Mesendoderm (in vitro differentiated cells): Measurements from ENCODE around the gene LRRD1. TPM values are rescaled to one million over a fixed set of nuclear protein-coding genes. Genes with fewer than 3 reads are reported as not detected.

ENCODE experiments used
- DNase-seq: peaks from one replicate; pipeline ENCODE4 v3.0.0; 2013
- H2AK5ac ChIP-seq: 2 replicates; pipeline ENCODE4 v1.6.1; 2013; ENCODE audit warnings: low read length, inconsistent platforms
- H2BK120ac ChIP-seq: 2 replicates; pipeline ENCODE4 v1.6.1; 2013; ENCODE audit warnings: low read depth, mild to moderate bottlenecking, low read length, moderate library complexity, mixed read lengths
- H2BK15ac ChIP-seq: replicated peaks from 2 replicates; pipeline ENCODE4 v1.6.1; 2013; ENCODE audit warnings: low read depth, mild to moderate bottlenecking, moderate library complexity
- H2BK5ac ChIP-seq: 2 replicates; pipeline ENCODE4 v1.6.1; 2013; ENCODE audit warnings: low read length, inconsistent platforms
- H3K18ac ChIP-seq: 2 replicates; pipeline ENCODE4 v1.6.1; 2013; ENCODE audit warnings: mild to moderate bottlenecking, low read length, mixed read lengths
- H3K23ac ChIP-seq: one replicate; pipeline ENCODE4 v1.6.1; 2013; ENCODE audit warnings: low read length
- H3K27ac ChIP-seq: 2 replicates; pipeline ENCODE4 v1.5.1; 2013; ENCODE audit warnings: low read depth, mild to moderate bottlenecking, inconsistent platforms, low read length, moderate library complexity
- H3K27me3 ChIP-seq: 2 replicates; pipeline ENCODE4 v1.6.1; 2013; ENCODE audit warnings: low read length, control low read depth, mild to moderate bottlenecking, inconsistent platforms; ENCODE audit not compliant: insufficient read depth, poor library complexity
- H3K36me3 ChIP-seq: 2 replicates; pipeline ENCODE4 v1.6.1; 2013; ENCODE audit warnings: low read length, inconsistent platforms; ENCODE audit not compliant: control insufficient read depth, insufficient read depth
- H3K4ac ChIP-seq: one replicate; pipeline ENCODE4 v1.6.1; 2013; ENCODE audit warnings: low read depth, mild to moderate bottlenecking, low read length, moderate library complexity
- H3K4me1 ChIP-seq: 2 replicates; pipeline ENCODE4 v1.6.1; 2013; ENCODE audit warnings: low read depth, low read length, inconsistent platforms; ENCODE audit not compliant: control insufficient read depth
- H3K4me2 ChIP-seq: 2 replicates; pipeline ENCODE4 v1.6.1; 2013; ENCODE audit warnings: low read length
- H3K4me3 ChIP-seq: 2 replicates; pipeline ENCODE4 v1.5.1; 2013; ENCODE audit warnings: mild to moderate bottlenecking, low read length
- H3K56ac ChIP-seq: one replicate; pipeline ENCODE4 v1.6.1; 2013; ENCODE audit warnings: low read length
- H3K79me1 ChIP-seq: 2 replicates; pipeline ENCODE4 v1.6.1; 2013; ENCODE audit warnings: low read length, inconsistent platforms
- H3K79me2 ChIP-seq: 2 replicates; pipeline ENCODE4 v1.6.1; 2013; ENCODE audit warnings: mild to moderate bottlenecking, low read length; ENCODE audit not compliant: control insufficient read depth, insufficient read depth
- H3K9ac ChIP-seq: 2 replicates; pipeline ENCODE4 v1.6.1; 2013; ENCODE audit warnings: low read length, inconsistent platforms
- H4K5ac ChIP-seq: one replicate; pipeline ENCODE4 v1.6.1; 2013; ENCODE audit warnings: low read length
- H4K8ac ChIP-seq: one replicate; pipeline ENCODE4 v1.6.1; 2013; ENCODE audit warnings: low read depth, mild to moderate bottlenecking, control low read depth, low read length, moderate library complexity
- WGBS: extraction: QIAGEN DNeasy Blood & Tissue Kit; methylation state at CpG from one replicate; pipeline ENCODE4 v1.1.7; 2013; ENCODE audit warnings: low lambda C conversion rate, missing lambda C conversion rate; ENCODE audit not compliant: insufficient coverage; ENCODE audit errors: extremely low coverage; 5-methylcytosine and 5-hydroxymethylcytosine counted together
- polyA plus RNA-seq, 2 experiments: library from polyadenylated mRNA; stranded (reverse); fragments of 200-250 nt; gene quantifications; one replicate each; pipeline ENCODE4 v1.2.3, GENCODE V29; 2013

LRRD1 gene
- polyA plus RNA-seq (2013, experiment 1 of 2): 0.01 TPM
- polyA plus RNA-seq (2013, experiment 2 of 2): 0.01 TPM

DNA sequence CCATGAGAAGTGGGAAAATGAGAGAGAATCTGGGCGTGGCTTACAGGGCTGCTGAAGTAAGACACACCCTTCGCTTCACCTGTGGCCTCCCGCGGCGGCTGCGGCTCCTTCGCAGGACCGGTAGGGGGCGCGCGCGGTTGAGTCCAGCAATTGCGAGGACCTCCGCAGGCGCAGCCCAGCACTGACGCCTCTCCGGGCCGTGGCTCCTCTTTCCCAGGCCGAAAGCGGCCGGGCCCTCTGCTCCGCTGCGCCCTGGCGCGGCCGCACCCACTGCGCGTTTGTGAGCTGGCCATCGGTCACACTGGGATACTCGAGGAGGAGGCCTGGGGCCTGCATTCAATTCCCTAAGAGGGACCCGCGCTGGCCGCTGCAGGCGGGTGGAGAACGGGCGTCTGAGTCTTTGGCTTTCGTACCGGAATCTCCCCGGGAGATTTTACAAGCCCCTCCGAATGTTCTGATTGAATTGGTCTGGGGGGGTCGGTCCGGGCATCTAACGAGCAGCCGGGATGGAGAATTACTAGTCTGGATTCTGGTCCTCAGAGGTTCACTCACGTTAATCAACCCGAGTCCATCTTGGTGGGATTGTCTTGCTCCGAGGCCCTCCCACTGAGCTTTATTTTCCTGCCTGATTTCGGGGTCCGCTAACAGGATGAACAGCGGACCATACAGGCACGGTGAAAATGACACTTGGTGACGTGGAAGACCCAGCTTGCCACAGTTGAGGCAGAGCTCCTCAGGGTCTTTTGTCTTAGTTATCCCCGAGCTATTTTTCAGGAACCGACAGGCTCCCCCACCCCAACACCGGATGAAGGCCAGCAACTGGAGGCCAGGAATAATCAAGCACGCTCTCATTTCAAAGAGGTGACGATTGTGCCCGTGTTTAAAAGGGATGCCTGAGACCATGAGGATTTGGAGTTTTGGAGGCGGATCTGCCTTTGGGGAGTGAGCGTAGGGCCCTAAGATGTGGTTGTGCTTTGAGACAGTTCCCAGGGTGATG is at the start of gene LRRD1:
Gene LRRD1, minus strand, starts transcription at position 215 of the 997 bp plus-strand sequence. CDS start 13,940 bp downstream, outside the sequence.
- no CpG with 5 or more reads among the region's 60 CpGs for WGBS
- Histone ChIP-seq H2BK15ac (no peak within 1 kb of the TSS), H3K56ac (peak within 1 kb of the TSS; percentile 75), H3K4me1 (no peaks in the 10 kb centered on the region), H4K5ac (no peak within 1 kb of the TSS), H3K4ac (no peak within 1 kb of the TSS), H3K79me2 (no peaks in the 10 kb centered on the region), H3K9ac (peak within 1 kb of the TSS; percentile 54), H4K8ac (peak within 1 kb of the TSS; percentile 41), H3K4me3 (no peak within 1 kb of the TSS), H3K27me3 (no peaks in the 10 kb centered on the region), H3K4me2 (peak within 1 kb of the TSS; percentile 60), H2BK5ac (no peak within 1 kb of the TSS), H3K18ac (no peak within 1 kb of the TSS), H3K36me3 (no peaks in the 10 kb centered on the region), H2AK5ac (no peak within 1 kb of the TSS), H2BK120ac (no peak within 1 kb of the TSS), H3K27ac (no peak within 1 kb of the TSS), H3K23ac (no peak within 1 kb of the TSS), H3K79me1 (no peaks in the 10 kb centered on the region)
- peak; percentile 96 for DNase-seq

DNA sequence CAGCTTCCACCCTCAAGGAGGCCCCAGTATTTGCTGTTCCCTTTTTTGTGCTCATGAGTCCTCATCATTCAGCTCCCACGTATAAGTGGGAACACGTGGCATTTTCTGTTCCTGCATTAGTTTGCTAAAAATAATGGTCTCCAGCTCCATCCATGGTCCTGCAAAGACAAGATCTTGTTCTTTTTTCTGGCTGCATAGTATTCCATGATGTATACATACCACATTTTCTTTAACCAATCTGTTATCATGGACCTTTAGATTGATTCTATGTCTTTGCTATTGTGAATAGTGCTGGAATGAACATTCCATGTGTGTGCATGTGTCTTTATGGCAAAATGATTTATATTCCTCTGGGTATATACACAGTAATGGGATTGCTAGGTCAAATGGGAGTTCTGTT is 49.8 kb upstream of the LRRD1 start:
- no peak overlapping the region for H4K8ac ChIP-seq
- no peak overlapping the region for H3K4me2 ChIP-seq
- H3K18ac ChIP-seq: no peak overlapping the region
- no peak overlapping the region for H3K4me3 ChIP-seq
- no peak overlapping the region for H2BK15ac ChIP-seq
- no peak overlapping the region for H3K27ac ChIP-seq
- no peaks in the 10 kb centered on the region for H3K36me3 ChIP-seq
- H3K4me1 ChIP-seq: no peaks in the 10 kb centered on the region
- no peak for DNase-seq
- no peak overlapping the region for H3K9ac ChIP-seq
- no peak overlapping the region for H2BK120ac ChIP-seq
- H2BK5ac ChIP-seq: no peak overlapping the region
- no peak overlapping the region for H2AK5ac ChIP-seq
- H4K5ac ChIP-seq: no peak overlapping the region
- H3K4ac ChIP-seq: no peak overlapping the region
- no peak overlapping the region for H3K23ac ChIP-seq
- H3K79me1 ChIP-seq: no peaks in the 10 kb centered on the region
- H3K27me3 ChIP-seq: no peaks in the 10 kb centered on the region
- no peaks in the 10 kb centered on the region for H3K79me2 ChIP-seq
- H3K56ac ChIP-seq: no peak overlapping the region
- WGBS: no CpG with 5 or more reads among the region's 2 CpGs

DNA sequence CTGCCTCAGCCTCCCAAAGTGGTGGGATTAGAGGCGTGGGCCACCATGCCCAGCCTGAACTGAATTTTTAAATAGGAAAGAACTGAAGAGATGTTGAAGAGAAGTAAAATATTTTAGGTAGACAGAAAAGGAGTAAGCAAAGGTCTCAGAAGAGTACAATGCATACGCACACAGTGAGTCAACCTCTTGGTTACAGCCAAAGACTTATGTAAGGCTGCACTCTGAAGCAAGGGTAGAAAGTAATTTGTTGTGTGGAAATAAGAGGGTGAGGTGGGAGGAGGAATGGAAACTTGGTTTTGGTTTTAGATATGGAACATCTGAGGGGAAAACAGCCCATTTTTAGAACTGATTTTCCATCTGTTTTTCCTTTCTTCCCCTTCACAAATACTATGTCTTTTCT is 49.2 kb upstream of the LRRD1 start:
- Histone ChIP-seq H4K5ac (no peak overlapping the region), H3K27me3 (no peaks in the 10 kb centered on the region), H3K4me3 (no peak overlapping the region), H4K8ac (no peak overlapping the region), H2AK5ac (no peak overlapping the region), H3K79me2 (no peaks in the 10 kb centered on the region), H3K4ac (no peak overlapping the region), H3K56ac (no peak overlapping the region), H3K79me1 (no peaks in the 10 kb centered on the region), H3K23ac (no peak overlapping the region), H3K4me1 (no peaks in the 10 kb centered on the region), H3K27ac (no peak overlapping the region), H3K9ac (no peak overlapping the region), H2BK15ac (no peak overlapping the region), H2BK5ac (no peak overlapping the region), H3K18ac (no peak overlapping the region), H3K36me3 (no peaks in the 10 kb centered on the region), H2BK120ac (no peak overlapping the region), H3K4me2 (no peak overlapping the region)
- DNase-seq: no peak
- no CpG with 5 or more reads among the region's 2 CpGs for WGBS

DNA sequence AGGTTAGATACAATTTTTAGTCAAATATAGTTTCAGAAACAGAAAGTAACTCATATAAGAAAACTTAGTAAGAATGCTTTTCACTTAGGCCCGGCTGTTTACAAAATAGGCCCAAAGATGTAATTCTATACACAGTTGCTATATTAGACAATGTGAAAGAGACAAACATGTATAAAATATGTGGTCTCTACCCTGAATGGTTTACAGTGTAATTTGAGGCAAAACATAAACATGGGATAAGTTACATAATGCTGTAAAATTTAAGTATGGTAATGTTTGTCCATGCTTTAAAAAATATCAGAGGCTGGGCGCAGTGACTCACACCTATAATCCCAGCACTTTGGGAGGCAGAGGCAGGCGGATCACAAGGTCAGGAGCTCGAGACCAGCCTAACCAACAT is 48.0 kb upstream of the LRRD1 start:
- Histone ChIP-seq H2BK120ac (no peak overlapping the region), H3K27me3 (no peaks in the 10 kb centered on the region), H2BK15ac (no peak overlapping the region), H4K5ac (no peak overlapping the region), H3K4ac (no peak overlapping the region), H3K36me3 (no peaks in the 10 kb centered on the region), H2BK5ac (no peak overlapping the region), H3K4me3 (no peak overlapping the region), H3K18ac (no peak overlapping the region), H2AK5ac (no peak overlapping the region), H3K79me1 (no peaks in the 10 kb centered on the region), H3K4me2 (no peak overlapping the region), H3K9ac (no peak overlapping the region), H3K23ac (no peak overlapping the region), H3K27ac (no peak overlapping the region), H3K56ac (no peak overlapping the region), H3K4me1 (no peaks in the 10 kb centered on the region), H3K79me2 (no peaks in the 10 kb centered on the region), H4K8ac (no peak overlapping the region)
- no CpG with 5 or more reads among the region's 4 CpGs for WGBS
- DNase-seq: no peak

DNA sequence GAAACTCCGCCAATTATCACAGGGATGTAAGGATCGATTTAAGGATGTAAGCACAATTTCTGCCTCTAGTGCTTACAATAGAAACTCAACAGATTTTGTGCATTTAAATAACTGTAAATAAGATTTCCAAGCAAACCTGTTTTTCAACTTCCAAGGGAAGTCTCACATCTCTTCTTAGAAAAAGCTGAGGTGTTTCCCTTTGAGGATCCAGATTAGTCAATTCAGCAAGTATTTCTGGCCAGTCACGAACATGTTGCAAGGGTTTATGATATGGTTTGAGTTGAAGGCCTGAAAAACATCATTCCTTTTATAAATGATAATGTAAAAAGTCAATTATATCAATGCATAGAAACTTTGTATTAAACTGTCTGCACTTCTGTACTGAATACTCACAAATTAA is 42.8 kb upstream of the LRRD1 start:
- Histone ChIP-seq H3K36me3 (peaks cover 1% of the 10 kb centered on the region), H3K79me2 (no peaks in the 10 kb centered on the region)

More for the DNA sequence above, 42.8 kb upstream of the LRRD1 start:
- WGBS: no CpG with 5 or more reads among the region's 3 CpGs
- Histone ChIP-seq H3K27me3 (no peaks in the 10 kb centered on the region), H3K27ac (no peak overlapping the region), H3K4ac (no peak overlapping the region), H2BK15ac (no peak overlapping the region), H3K18ac (no peak overlapping the region), H4K8ac (no peak overlapping the region), H3K23ac (no peak overlapping the region), H3K79me1 (no peaks in the 10 kb centered on the region), H3K4me1 (no peaks in the 10 kb centered on the region), H2BK5ac (no peak overlapping the region), H3K4me2 (no peak overlapping the region), H3K56ac (no peak overlapping the region), H2AK5ac (no peak overlapping the region), H2BK120ac (no peak overlapping the region), H4K5ac (no peak overlapping the region), H3K4me3 (no peak overlapping the region), H3K9ac (no peak overlapping the region)
- no peak for DNase-seq
